Measurements from ENCODE around the gene COL23A1.

The COL23A1 gene

DNA sequence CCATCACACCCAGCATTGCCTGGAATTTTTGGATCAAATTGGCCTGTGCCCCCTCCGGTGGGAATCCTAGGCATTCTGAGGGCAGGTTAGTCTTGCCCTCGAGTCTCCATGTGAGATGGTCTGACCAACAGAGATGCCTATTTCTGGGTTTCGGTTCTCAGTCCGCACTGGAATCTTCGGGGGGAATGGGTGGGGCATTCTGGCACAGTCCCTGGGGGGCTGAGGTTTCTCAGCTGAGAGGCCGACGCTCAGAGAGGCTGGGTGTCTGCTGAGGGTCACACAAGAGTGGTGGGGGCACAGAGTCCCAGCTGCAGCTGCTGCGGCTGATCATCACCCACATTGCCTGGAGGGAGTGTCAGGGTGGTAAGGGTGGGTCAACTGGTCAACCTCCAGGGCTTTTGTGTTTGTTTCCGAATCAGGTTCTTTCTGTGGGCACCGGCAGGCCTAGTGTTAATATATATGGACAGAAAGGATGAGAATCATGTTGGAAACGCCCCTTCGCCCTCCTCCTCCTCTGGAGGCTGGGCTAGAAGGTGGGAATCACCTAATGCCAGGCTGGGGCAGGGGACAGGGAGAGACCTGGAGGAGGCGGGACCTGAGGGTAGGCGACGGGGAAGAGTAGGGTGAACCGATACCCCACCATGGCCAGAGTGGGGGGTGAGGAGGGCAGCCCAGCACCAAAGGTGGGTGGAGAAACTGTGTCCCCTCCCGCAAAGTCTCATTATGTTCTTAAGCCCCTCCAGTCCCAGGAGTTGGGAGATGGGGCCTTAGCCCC is 208.1 kb downstream of the COL23A1 start:
- no peak overlapping the region for H3K4me3 ChIP-seq (ENCODE audit: low read depth, low read length)
- no peak for DNase-seq (ENCODE audit: low read depth)
- TF ChIP-seq, protein P1, sequence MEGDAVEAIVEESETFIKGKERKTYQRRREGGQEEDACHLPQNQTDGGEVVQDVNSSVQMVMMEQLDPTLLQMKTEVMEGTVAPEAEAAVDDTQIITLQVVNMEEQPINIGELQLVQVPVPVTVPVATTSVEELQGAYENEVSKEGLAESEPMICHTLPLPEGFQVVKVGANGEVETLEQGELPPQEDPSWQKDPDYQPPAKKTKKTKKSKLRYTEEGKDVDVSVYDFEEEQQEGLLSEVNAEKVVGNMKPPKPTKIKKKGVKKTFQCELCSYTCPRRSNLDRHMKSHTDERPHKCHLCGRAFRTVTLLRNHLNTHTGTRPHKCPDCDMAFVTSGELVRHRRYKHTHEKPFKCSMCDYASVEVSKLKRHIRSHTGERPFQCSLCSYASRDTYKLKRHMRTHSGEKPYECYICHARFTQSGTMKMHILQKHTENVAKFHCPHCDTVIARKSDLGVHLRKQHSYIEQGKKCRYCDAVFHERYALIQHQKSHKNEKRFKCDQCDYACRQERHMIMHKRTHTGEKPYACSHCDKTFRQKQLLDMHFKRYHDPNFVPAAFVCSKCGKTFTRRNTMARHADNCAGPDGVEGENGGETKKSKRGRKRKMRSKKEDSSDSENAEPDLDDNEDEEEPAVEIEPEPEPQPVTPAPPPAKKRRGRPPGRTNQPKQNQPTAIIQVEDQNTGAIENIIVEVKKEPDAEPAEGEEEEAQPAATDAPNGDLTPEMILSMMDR (IDR thresholded peaks at IDR 0.05; ENCODE audit: low read depth, low read length, missing control alignments): no peak

DNA sequence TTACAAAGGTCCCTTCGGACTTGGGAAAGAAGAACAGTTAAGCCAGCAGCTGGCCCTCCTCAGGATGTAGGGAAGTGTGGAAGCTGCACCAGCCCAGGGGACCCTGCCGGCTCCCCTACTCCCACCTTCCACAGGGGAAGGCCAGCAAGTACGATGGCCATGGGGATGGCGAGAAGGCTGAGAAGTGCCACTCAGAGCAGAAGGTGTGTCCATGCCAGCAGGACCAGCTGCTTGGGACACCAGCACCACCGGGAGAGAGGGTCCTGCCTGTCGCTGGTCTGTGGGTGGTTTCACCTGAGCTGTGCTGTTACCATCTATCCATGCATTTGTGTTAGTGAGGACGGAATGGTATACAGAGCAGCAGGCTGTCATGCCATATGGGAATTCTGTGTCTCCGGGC is 209.0 kb downstream of the COL23A1 start:
- no peak for DNase-seq (ENCODE audit: low read depth)
- TF ChIP-seq, protein P1 (IDR thresholded peaks at IDR 0.05; ENCODE audit: low read depth, low read length, missing control alignments): no peak

DNA sequence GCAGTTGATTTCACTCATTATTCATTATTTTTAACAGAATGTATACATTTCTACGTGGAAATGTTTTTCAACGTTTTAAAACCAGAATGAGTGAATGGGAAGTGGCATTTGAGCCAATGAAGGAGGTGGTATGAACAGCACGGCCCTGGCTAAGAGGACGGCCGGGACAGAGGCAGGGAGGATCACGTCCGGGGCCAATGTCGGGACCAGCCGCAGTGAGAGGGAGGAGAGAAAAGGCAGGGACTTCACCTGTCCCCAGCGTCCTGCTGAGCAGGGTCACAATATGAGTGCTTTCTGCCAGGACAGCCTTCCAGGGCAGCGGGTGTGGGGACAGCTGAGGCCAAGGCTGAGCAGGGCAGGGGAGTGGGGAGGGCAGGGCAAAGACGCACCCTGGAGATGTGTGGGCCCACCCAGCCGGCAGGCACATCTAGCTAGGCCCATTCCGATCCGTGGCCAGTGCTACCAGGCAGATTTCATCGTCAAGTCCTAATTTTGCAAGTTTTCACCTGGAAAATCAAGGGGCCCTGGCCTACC is 209.6 kb downstream of the COL23A1 start:
- TF ChIP-seq, protein P1 (IDR thresholded peaks at IDR 0.05; ENCODE audit: low read depth, low read length, missing control alignments): no peak
- no peak overlapping the region for H3K4me3 ChIP-seq (ENCODE audit: low read depth, low read length)
- no peak for DNase-seq (ENCODE audit: low read depth)

More for the DNA sequence above, 209.0 kb downstream of the COL23A1 start:
- H3K4me3 ChIP-seq (ENCODE audit: low read depth, low read length): no peak overlapping the region

DNA sequence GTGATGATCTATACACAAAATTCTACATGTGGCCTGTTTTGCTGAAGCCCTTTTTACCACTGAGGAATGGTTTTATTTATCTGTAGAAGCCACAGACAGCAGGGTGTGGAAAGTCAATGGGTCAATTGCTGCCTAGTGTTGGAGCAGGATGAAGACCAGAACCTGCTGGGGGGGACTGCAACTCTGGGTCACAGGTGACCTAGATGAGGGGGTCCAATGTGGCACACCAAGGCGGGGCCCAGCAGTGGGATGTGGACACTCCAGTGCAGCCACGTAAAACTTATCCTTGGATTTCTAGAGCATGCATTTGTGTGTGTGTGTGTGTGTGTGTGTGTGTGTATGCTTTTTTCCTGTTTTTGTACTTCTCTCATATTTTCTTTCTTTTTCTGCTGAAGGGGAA is 210.1 kb downstream of the COL23A1 start:
- TF ChIP-seq, protein P1 (IDR thresholded peaks at IDR 0.05; ENCODE audit: low read depth, low read length, missing control alignments): no peak

DNA sequence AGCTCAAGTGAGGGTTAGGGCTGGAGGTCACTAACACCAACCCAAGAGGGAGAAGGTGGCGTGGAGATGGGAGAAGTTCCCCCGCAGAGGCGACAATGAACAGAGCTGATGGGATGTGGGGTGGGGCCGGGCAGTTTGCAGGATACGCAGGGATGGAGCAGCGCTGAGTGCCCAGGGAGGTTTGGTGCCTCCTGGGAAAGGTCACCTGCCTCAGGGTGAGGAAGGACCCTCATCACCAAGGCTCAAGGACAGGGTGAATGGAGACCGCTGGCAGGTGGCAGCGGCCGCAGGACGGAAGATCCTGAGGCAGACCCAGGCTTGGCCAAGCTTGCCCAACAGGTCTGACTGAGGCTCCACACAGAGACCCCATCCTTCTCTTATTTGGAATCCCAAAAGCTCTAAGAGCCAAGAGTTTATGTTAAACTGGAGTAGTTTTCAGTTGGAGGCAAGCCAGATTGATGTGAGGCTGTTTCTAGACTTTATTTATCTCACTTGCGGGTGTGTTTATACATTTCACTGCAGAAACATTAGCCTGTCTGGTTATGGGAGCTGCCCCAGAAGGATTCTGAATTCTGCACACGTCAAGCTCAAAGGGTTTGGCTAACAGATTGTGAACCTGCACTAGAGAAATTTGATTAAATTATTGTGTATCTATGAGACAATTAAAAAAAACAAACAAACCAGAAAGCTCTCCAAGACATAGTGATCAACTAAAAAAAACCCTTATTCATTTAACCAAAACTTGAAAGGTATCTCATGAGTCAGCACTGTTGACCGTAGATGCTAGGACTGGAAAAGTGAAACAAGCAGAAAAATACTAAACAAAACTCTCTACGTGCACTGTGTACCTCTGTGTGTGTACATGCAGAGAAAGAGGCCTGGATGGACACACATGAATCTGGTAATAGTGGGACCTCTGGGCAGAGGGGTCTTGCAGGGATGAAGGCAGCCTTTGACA is 211.4 kb downstream of the COL23A1 start:
- DNase-seq (ENCODE audit: low read depth): no peak
- H3K4me3 ChIP-seq (ENCODE audit: low read depth, low read length): no peak overlapping the region
- TF ChIP-seq, protein P1 (IDR thresholded peaks at IDR 0.05; ENCODE audit: low read depth, low read length, missing control alignments): no peak

More for the DNA sequence above, 210.1 kb downstream of the COL23A1 start:
- no peak overlapping the region for H3K4me3 ChIP-seq (ENCODE audit: low read depth, low read length)
- no peak for DNase-seq (ENCODE audit: low read depth)

DNA sequence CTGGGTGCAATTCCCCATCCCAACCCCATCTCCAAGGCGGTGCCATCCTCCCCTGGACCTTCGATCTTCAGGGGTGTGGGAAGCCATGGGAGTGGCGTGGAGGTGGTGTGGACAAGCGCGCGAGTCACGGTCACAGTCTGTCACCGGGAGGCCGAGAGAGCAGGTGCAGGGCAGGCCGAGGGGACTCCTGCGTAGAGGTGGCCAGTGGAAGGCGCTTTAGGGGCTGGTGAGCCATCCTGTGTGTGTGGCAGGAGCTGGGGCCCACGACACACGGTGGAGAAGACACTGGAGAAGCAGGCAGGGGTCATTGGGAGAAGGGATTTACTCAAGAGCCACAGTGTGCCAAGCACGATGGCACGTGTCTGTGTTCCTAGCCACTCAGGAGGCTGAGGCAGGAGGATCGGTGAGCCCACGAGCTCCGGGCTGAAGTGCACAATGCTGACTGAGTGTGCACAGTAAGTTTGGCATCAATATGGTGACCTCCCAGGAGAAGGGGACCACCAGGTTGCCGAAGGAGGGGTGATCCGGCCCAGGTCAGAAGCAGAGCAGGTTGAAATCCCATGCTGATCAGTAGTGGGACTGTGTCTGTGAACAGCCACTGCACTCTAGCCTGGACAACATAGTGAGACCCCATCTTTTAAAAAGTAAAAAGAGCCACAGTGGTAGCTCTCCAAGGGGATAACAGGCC is 212.5 kb downstream of the COL23A1 start:
- DNase-seq (ENCODE audit: low read depth): no peak
- no peak overlapping the region for H3K4me3 ChIP-seq (ENCODE audit: low read depth, low read length)
- TF ChIP-seq, protein P1 (IDR thresholded peaks at IDR 0.05; ENCODE audit: low read depth, low read length, missing control alignments): no peak
